OCI-LY1 (cell line): ENCODE measurements around the gene CAMK2D.
"Not testable (repeated sequence)": the region's sequence is repeated elsewhere in the genome, so short reads cannot be mapped to it uniquely, and the experiment has no call there.

Experiments used
- H2AFZ ChIP-seq: fragments of 200-600 bp; sonication (generic), shearing (Covaris generic); 2 replicates; pipeline ENCODE4 v1.6.0; 2014; ENCODE audit warnings: antibody characterized with exemption, mild to moderate bottlenecking, low read length
- H3F3A ChIP-seq: fragments of 200-600 bp; sonication (generic), shearing (Covaris generic); 2 replicates; pipeline ENCODE4 v1.6.0; 2014; ENCODE audit warnings: mild to moderate bottlenecking, antibody characterized with exemption, low read length, moderate library complexity; ENCODE audit not compliant: insufficient read depth
- H3K27ac ChIP-seq: fragments of 200-600 bp; sonication (generic); 2 replicates; pipeline ENCODE4 v1.5.1; 2014; ENCODE audit warnings: low read length, mixed run types, mild to moderate bottlenecking, low read depth; ENCODE audit not compliant: poor library complexity, severe bottlenecking
- H3K27me3 ChIP-seq: fragments of 200-600 bp; sonication (generic); 2 replicates; pipeline ENCODE4 v1.6.0; 2014; ENCODE audit warnings: antibody characterized with exemption, mild to moderate bottlenecking, low read length, moderate library complexity; ENCODE audit not compliant: insufficient read depth
- H3K36me3 ChIP-seq: fragments of 200-600 bp; sonication (generic); 2 replicates; pipeline ENCODE4 v1.6.1; 2014; ENCODE audit warnings: mild to moderate bottlenecking, antibody characterized with exemption, low read length, moderate library complexity, mixed read lengths; ENCODE audit not compliant: insufficient read depth
- H3K4me1 ChIP-seq: fragments of 200-600 bp; sonication (generic); 2 replicates; pipeline ENCODE4 v1.5.1; 2014; ENCODE audit warnings: mild to moderate bottlenecking, low read length, moderate library complexity; ENCODE audit not compliant: insufficient read depth, severe bottlenecking
- H3K4me2 ChIP-seq: fragments of 200-600 bp; sonication (generic), shearing (Covaris generic); 2 replicates; pipeline ENCODE4 v1.6.1; 2014; ENCODE audit warnings: low read length
- H3K4me3 ChIP-seq: fragments of 200-600 bp; sonication (generic); 2 replicates; pipeline ENCODE4 v1.5.1; 2014; ENCODE audit warnings: low read length, low read depth, mild to moderate bottlenecking, mixed read lengths; ENCODE audit not compliant: poor library complexity, severe bottlenecking
- H3K79me2 ChIP-seq: fragments of 200-600 bp; shearing (Covaris generic); 2 replicates; pipeline ENCODE4 v1.6.1; 2016; ENCODE audit warnings: mixed run types, low read length, mixed read lengths; ENCODE audit not compliant: insufficient read depth
- H3K9ac ChIP-seq: fragments of 200-600 bp; sonication (generic), shearing (Covaris generic); 2 replicates; pipeline ENCODE4 v1.6.1; 2014; ENCODE audit warnings: mild to moderate bottlenecking, low read length, mixed read lengths
- H3K9me2 ChIP-seq: fragments of 200-600 bp; sonication (generic), shearing (Covaris generic); 2 replicates; pipeline ENCODE4 v1.6.1; 2014; ENCODE audit warnings: low read depth, mild to moderate bottlenecking, low read length, mixed read lengths
- H3K9me3 ChIP-seq: fragments of 200-600 bp; shearing (Covaris generic); 2 replicates; pipeline ENCODE4 v1.6.1; 2014; ENCODE audit warnings: low read length, mixed read lengths
- H4K20me1 ChIP-seq: fragments of 200-600 bp; sonication (generic), shearing (Covaris generic); 2 replicates; pipeline ENCODE4 v1.6.0; 2016; ENCODE audit warnings: mild to moderate bottlenecking, low read length; ENCODE audit not compliant: insufficient read depth
- EZH2 ChIP-seq: fragments of 200-600 bp; sonication (generic), shearing (Covaris generic); IDR thresholded peaks from 2 replicates; pipeline ENCODE4 v1.8.0; 2017; ENCODE audit warnings: borderline replicate concordance, mixed run types, mild to moderate bottlenecking, antibody characterized with exemption, low read length, moderate library complexity, mixed read lengths
- TF ChIP-seq, protein P1 (sequence below): fragments of 200-600 bp; sonication (generic), shearing (Covaris generic); IDR thresholded peaks from 2 replicates; pipeline ENCODE4 v1.5.1; 2017; ENCODE audit warnings: mild to moderate bottlenecking, antibody characterized with exemption, low read length, moderate library complexity, mixed read lengths

Gene CAMK2D

GRCh38 chr4:113691676-113692075 is 69.9 kb downstream of the CAMK2D start:
- no peak for TF ChIP-seq EZH2
- TF ChIP-seq, protein P1, sequence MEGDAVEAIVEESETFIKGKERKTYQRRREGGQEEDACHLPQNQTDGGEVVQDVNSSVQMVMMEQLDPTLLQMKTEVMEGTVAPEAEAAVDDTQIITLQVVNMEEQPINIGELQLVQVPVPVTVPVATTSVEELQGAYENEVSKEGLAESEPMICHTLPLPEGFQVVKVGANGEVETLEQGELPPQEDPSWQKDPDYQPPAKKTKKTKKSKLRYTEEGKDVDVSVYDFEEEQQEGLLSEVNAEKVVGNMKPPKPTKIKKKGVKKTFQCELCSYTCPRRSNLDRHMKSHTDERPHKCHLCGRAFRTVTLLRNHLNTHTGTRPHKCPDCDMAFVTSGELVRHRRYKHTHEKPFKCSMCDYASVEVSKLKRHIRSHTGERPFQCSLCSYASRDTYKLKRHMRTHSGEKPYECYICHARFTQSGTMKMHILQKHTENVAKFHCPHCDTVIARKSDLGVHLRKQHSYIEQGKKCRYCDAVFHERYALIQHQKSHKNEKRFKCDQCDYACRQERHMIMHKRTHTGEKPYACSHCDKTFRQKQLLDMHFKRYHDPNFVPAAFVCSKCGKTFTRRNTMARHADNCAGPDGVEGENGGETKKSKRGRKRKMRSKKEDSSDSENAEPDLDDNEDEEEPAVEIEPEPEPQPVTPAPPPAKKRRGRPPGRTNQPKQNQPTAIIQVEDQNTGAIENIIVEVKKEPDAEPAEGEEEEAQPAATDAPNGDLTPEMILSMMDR, result no peak
- H3K36me3 ChIP-seq, result peaks cover 34% of the 10 kb centered on the region
- no peak overlapping the region for H3K4me3 ChIP-seq
- no peaks in the 10 kb centered on the region for H3F3A ChIP-seq
- H3K4me1 ChIP-seq, result peaks cover 55% of the 10 kb centered on the region
- H3K27me3 ChIP-seq, result no peaks in the 10 kb centered on the region
- H3K79me2 ChIP-seq, result peaks cover 91% of the 10 kb centered on the region
- no peak overlapping the region for H2AFZ ChIP-seq
- H3K9ac ChIP-seq, result no peak overlapping the region
- H4K20me1 ChIP-seq, result no peaks in the 10 kb centered on the region
- H3K9me2 ChIP-seq, result no peaks in the 10 kb centered on the region
- no peak overlapping the region for H3K4me2 ChIP-seq
- no peak overlapping the region for H3K27ac ChIP-seq
- H3K9me3 ChIP-seq, result no peaks in the 10 kb centered on the region

DNA sequence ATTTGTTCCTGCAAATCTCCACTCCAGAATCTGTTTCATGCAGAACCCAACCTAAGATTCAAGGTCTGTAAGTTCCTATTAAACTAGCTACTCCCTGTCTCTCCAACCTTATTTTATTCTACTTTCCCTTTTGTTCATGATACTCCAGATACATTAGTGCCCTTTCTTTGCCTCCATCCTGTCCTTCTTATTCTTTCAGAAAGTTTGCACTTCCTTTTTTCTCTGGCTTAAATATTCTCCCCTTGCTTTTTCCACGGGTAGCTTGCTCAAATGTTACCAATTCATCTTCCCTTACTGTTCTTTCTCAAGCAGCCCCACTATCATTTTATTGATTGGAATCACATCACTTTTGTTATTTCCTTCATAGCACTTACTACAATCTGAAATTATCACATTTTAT is 72.1 kb downstream of the CAMK2D start:
- Histone ChIP-seq H3K4me2 (no peak overlapping the region), H3K27ac (no peak overlapping the region), H3K9me2 (no peaks in the 10 kb centered on the region), H3K27me3 (no peaks in the 10 kb centered on the region), H3K36me3 (peaks cover 55% of the 10 kb centered on the region), H2AFZ (no peak overlapping the region), H4K20me1 (no peaks in the 10 kb centered on the region), H3F3A (no peaks in the 10 kb centered on the region), H3K79me2 (peaks cover 84% of the 10 kb centered on the region), H3K9ac (no peak overlapping the region), H3K4me1 (peaks cover 49% of the 10 kb centered on the region), H3K9me3 (no peaks in the 10 kb centered on the region), H3K4me3 (no peak overlapping the region)
- TF ChIP-seq, protein P1, result no peak
- TF ChIP-seq EZH2, result no peak

DNA sequence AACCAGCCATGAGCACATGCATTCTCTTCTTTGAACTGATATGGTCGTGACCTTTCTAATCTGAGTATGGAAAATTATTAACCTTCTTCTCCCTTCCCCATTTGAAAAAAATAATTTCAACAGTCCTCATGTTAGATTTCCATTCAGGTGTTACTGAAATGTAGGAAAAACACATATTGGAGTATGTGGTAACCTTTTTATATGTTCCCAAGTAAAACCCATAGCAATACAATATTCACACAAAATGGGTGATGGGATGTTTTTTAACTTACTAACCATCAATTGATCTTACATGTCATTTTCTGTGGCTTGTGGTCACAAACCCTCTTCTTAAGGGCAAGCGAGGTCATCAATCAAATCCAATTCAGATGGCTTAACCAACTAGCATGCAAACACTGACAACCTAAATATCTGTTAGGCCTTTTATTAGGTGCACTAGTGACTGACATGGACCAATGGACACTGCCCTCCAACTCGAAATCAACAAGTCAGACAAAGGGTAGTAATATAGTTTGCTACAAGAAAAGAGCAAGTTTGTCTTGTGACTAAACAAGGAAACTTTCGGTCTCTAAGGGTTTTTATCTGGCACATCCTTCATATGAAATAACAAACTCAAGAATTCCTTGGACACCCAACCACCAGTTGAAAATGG is 74.3 kb downstream of the CAMK2D start:
- Histone ChIP-seq H2AFZ (no peak overlapping the region), H3K9ac (no peak overlapping the region), H4K20me1 (no peaks in the 10 kb centered on the region), H3K27me3 (no peaks in the 10 kb centered on the region), H3F3A (no peaks in the 10 kb centered on the region), H3K9me2 (no peaks in the 10 kb centered on the region), H3K4me3 (no peak overlapping the region), H3K79me2 (peaks cover 76% of the 10 kb centered on the region), H3K9me3 (no peaks in the 10 kb centered on the region), H3K27ac (no peak overlapping the region), H3K4me1 (peaks cover 50% of the 10 kb centered on the region), H3K4me2 (no peak overlapping the region), H3K36me3 (peaks cover 76% of the 10 kb centered on the region)
- TF ChIP-seq, protein P1, result no peak
- TF ChIP-seq EZH2, result no peak

DNA sequence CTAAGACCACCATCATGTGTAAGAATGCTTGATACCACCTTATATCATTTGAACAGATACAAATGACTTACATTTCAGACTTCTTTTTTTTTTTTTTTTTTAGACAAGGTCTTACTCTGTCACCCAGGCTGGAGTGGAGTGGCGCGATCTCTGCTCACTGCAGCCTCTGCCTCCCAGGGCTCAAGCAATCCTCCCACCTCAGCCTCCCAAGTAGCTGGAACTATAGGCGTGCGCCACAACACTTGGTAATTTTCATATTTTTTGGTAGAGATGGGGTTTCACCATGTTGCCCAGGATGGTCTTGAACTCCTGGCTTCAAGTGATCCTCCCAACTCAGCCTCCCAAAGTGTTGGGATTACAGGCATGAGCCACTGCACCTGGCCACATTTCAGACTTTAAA is 76.4 kb downstream of the CAMK2D start:
- not testable (repeated sequence) for H3K9me3 ChIP-seq, H2AFZ ChIP-seq, H3F3A ChIP-seq, H4K20me1 ChIP-seq, H3K27me3 ChIP-seq, H3K4me3 ChIP-seq, H3K9ac ChIP-seq, H3K9me2 ChIP-seq
- peak overlapping the region; percentile 7; the same call in 1 of the 2 replicates for H3K4me2 ChIP-seq
- peak overlapping the region; percentile 70 for H3K27ac ChIP-seq
- peaks cover 44% of the 10 kb centered on the region for H3K4me1 ChIP-seq
- H3K79me2 ChIP-seq, result peaks cover 66% of the 10 kb centered on the region
- peaks cover 78% of the 10 kb centered on the region for H3K36me3 ChIP-seq
